Left cardiac atrium (tissue), 4 donors: ENCODE measurements around the gene EIF2AK3. TPM values are rescaled to one million over a fixed set of nuclear protein-coding genes. Genes with fewer than 3 reads are reported as not detected.
A peak's percentile ranks its signal among the peaks of the same experiment; 100 is the strongest.
"Not testable (repeated sequence)": the region's sequence is repeated elsewhere in the genome, so short reads cannot be mapped to it uniquely, and the experiment has no call there.

Experiments used
- ATAC-seq, 2 donors: fragments of 200-7000 bp; cut with Tn5 transposase; one replicate each; pipeline ENCODE4 v1.9.1; 2020; ENCODE audit warnings: mild to moderate bottlenecking in 2 of 2, moderate library complexity in 2 of 2
- DNase-seq: peaks from one replicate; pipeline ENCODE4 v3.0.0-alpha.2; 2020
- intact Hi-C, 2 donors: fragments of 100-400 bp; cut with DNase I; formaldehyde crosslinking; loops; one replicate each; pipeline versions ENCODE4 v1.14.1 to v1.15.1; 2022 to 2023
- total RNA-seq, 2 donors: library from RNA; stranded (reverse); fragmentation: NEBNext Ultra II Directional; extraction: Animal tissue kit (Norgen Biotek cat#: 25700); gene quantifications; one replicate each; pipeline ENCODE4 v1.2.1, GENCODE V29; 2021
- donor health status: DM: no; HTN: yes; CAD: no.
- donor health status: DM: no; HTN: yes; CAD: no; lungs with severe emphysema.
- donor health status: DM: yes; HTN: yes; CAD: no.
- donor health status: Dilated cardiomyopathy.

Gene EIF2AK3
- total RNA-seq, 2 donors from 2014 or later, result 7.9 to 13.6 TPM

DNA sequence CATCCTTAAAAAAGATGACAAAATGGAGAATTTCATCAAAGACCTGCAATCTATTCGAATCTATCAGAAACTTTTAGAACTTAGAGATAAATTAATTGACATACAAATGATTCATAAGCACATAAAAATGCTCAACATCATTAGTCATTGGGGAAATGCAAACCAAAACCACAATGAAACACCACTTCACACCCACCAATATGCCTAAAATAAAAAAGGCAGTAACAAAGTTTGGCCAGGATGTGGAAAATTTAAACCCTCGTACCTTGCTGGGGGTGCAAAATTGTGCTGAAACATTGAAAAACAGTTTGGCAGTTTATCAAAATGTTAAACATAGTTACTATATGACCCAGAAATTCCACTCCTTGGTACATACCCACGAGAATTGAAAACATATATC is 11.5 kb upstream of the EIF2AK3 start:
- ATAC-seq (no peak), DNase-seq (no peak)
- intact Hi-C loops, result no loop called here

DNA sequence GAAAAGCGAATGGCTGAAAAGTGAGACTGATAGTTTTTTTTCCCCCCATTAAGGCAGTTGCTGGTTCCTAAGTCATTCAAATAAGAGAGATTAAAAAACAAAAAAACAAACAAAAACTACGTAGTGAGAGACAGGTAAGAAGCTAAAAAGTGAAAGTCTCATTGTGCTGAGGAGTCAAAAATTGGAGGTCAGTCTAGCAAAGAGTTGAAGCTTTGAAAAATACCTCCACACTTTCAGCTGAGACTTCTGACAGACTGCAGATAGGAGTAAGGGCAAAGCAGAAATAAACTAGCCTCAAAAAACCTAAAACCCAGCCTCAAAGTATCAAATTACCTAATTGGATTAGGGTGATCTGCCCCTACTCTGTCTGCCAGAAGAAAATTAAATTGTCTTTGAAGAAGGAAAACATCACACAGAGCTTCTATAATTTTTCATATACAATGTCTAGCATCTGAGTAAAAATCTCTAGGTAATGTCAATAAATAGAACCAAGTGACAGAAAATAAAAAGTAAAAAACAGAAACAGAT is 10.9 kb upstream of the EIF2AK3 start:
- ATAC-seq, result no peak
- DNase-seq, result no peak
- intact Hi-C loops, result no loop called here

DNA sequence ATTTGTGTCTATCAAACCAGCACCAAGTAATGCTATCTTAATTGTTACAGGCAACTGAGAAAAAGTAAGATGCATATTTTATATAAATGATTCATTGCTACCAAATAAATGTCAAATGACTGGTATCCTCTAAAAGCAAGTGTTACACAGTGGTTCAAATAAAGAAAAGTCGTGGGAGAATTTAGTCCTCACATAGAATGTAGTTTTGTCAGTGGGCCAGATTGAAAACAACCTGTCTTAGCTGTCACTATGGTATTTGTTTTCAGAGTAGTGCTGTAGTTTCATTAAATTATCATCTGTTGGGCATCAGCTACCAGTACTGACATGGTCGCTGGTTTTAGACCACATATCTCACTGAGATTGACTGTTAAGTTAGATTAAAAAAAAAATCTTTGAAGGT is 10.2 kb upstream of the EIF2AK3 start:
- intact Hi-C loops, result no loop called here
- DNase-seq (no peak), ATAC-seq (no peak)

DNA sequence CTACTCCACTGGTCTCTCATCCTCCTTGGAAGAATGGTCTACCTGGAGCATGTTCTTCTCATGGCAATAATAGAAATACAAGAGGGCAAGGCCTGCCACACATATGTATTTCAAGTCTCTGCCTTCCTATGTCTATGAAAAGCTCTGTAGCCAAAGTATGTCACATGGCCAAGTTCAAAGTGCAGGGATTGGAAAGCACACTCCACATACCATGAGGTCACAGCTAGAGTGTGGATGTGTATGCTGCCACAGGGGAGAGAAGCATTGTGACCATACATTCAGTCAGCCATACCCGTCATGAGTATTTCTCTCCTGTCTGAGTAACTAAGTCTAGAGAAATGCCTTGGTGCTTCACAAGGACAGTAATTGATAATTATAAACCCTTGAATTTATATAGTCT is 8.8 kb upstream of the EIF2AK3 start:
- no peak for DNase-seq
- intact Hi-C loops, result no loop called here
- no peak for ATAC-seq

DNA sequence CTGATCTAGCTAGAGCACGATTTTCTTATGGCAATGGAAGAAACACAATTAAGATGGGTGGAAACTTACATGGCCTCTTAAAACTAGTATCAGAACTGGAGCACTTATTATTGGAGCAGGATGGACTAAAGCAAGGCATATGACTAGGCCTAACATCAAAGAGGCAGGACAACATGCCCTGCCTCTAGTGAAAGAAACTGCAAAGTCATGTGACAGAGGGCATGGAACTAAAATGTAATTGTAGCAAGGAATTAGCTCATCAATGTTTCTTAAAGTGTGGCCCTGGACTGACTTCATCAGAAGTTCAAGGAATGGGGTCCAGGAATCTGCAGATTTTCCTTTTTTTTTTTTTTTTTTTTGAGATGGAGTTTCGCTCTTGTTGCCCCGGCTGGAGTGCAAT is 5.3 kb upstream of the EIF2AK3 start:
- intact Hi-C loops, result no loop called here
- DNase-seq (no peak), ATAC-seq (no peak)

DNA sequence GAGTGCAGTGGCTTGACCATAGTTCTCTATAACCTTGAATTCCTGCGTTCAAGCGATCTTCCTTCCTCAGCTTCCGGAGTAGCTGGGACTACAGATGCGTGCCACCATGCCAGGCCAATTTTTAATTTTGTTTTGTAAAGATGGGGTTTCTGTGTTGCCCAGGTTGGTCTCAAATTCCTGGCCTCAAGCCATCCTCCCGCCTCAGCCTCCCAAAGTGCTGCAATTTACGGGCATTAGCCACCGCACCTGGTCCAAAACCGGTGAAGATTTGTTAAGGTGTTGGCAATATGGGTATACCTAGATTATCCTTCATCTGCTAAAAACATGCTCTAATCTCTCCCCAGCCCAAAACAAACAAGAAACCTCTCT is 1.3 kb upstream of the EIF2AK3 start:
- intact Hi-C loops, result no loop called here

DNA sequence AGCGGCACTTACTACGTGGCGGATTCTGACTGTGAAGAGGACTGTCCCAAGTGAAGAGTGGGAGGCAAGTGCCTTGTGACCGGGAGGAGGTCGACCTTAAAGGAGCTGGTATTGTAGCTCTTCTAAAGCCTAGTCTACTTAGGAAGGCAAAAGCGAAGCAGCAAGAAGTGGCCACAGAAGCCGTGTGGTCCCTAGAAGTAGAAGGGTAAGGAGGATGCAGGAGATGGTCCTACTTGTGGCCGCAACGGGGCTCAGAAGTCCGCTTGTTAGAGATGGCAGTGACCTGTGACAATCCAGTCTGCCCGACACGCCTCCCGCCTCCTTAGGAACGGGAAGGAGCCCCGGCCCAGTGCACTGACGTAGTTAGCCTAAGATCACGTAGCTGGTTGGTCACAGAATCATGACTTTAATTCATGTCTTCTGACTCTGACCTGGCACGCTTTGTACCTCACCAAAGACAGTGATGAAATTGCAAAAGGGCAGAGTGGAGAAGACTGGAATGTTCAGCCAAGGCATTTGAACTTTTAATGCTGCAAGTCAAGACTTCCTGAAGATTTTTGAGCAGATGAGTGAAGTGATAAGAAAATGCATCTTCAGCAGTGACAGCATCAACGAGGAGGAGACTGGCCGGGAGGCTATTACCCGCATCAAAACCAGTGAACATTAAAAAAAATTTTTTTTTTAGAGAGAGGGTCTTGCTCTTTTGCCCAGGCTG is 749 bp upstream of the EIF2AK3 start:
- peak; percentile 95 for DNase-seq
- intact Hi-C loops, result no loop called here
- peak; percentile 71 to 84 for ATAC-seq

More for the DNA sequence above, 1.3 kb upstream of the EIF2AK3 start:
- DNase-seq (no peak), ATAC-seq (no peak)

DNA sequence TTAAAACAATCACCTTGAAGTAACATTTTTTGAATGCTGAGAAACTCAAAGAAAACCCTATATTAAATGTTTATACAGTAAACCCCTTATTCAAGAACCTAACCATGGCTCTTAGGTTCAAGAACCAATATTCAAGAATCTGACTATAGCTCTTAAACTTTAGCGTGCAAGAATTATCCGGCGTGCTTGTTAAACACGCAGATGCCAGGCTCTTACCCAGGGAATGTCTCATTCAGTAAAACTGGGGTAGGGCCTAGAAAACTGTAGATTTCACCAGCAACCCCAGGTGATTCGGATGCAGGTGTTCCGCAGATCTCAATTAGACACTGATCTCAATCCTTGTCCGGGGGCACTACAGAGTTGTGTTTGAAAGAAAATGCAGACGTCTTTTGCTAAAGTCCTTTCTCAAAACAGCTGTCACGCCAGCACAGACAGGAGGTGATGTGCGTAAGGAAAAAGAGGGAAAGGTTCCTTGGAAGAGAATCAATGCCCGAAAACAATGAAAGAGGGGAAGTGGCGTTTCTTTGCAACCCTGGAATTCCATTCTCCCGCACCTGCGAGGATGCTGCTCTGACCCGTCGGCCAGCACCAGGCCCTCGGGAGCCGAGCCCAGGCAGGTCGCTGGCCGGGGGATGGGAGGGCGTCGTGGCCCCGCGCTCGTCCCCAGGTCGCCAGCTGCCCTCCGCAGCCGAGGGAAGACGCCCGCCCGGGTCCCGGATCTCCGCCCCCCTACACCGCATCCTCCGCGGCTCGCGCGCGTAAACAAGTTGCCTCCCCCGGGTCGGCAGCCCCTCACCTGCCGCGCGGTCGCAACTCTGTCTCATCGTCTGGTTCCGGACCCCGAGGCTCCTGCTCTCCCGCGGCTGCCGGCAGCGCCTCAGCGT is 851 bp downstream of the EIF2AK3 start:
- DNase-seq (peak; percentile 50), ATAC-seq (peak; percentile 0 to 1)
- intact Hi-C loops, result no loop called here

DNA sequence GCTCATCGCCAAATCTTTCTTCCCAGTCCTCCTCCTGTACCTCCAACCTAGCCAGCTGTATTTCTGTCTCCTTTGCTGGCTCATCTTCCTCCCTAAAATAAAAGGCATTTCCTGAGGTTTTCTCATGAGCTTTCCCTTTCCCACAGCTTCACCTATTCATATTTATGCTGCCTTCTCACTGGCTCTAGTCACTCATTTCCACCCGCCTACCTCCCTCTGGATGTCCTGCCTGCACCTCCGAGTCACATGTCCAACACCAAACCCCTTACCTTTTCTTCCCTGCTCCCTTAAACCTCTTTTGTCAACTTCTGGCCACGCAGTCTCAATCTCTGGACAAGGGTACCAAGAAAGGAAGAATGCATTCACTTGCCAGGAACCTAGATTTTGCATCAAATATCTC is 2.8 kb downstream of the EIF2AK3 start:
- no peak for ATAC-seq
- no peak for DNase-seq
- intact Hi-C loops, result no loop called here

DNA sequence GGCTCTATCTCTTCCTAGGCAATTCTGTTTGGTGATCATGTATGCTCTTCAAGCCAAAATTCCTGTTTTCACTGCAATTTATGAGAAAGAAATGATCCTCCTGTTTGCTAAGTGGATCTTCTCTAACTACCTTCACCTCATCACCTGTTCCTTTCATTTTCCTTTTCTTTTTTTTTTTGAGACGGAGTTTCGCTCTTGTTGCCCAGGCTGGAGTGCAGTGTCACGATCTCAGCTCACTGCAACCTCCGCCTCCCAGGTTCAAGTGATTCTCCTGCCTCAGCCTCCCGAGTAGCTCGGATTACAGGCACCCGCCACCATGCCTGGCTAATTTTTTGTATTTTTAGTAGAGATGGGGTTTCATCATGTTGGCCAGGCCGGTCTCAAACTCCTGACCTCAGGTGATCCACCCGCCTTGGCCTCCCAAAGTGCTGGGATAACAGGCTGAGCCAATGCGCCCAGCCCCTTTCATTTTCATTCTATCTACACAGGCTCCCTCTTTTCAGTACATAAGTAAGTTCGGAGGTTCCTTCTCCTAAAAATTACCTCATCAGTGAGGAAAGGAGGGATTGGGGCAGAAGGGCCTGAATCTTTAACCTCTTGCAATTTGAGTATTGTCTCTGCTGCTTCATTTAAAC is 3.3 kb downstream of the EIF2AK3 start:
- ATAC-seq, DNase-seq, intact Hi-C loops: not testable (repeated sequence)

DNA sequence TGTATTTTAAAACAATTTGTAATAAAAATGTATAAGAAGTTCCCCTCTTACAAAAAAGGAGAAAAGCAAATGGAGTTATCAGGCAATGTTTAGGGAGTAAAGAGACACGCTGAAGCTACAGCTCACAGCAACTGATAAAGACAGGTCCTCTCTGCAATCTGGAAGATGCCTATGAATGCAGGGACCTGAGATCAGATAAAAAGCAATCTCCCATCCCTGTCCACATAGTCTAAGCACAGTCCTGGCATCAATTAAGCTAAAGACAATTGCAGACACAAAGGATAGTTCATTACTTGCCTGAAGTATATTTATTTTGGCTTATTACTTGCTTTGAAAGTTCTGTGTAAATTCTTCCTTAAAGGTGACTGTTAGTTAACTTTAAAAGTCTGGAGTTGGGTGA is 5.0 kb downstream of the EIF2AK3 start:
- DNase-seq (no peak), ATAC-seq (no peak)
- intact Hi-C loops, result no loop called here

DNA sequence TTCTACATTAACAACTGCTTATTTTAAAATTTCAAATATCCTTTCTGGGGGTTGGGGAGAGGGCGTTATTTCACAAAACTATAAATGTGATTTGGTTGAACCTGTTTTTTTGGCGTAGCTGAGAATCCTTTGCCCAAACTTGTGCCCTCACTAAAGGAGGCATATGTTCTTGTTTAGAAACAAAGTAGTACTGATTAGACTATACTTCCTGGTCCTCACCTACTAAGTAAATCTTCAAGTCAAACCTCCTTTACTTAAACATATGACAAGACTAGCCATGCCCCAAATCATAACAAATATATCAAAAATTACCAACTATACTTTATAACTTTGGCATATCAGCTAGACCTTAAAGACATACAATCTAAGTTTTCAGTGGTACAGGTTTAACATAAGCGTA is 5.8 kb downstream of the EIF2AK3 start:
- intact Hi-C loops, result no loop called here
- no peak for ATAC-seq
- DNase-seq, result no peak

DNA sequence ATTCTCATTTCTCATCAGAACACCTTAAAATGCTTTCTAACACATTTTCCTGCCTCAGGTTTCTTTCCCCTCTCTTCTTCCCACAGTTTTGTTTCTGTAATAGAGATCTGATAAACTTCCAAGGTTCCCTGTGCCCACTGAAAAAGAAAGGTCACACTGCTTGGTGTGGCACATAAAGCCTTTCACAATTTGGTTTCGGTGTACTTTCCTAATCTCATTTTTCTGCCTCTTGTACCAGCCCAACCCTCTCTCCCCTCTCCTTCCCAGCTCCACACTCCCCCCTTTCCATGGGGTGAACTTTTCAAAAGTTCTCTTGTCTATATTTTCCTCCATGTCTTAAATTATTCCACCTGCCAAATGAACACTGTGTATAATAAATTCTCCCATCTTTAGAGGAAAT is 7.2 kb downstream of the EIF2AK3 start:
- no peak for ATAC-seq
- intact Hi-C loops, result no loop called here
- DNase-seq, result no peak

DNA sequence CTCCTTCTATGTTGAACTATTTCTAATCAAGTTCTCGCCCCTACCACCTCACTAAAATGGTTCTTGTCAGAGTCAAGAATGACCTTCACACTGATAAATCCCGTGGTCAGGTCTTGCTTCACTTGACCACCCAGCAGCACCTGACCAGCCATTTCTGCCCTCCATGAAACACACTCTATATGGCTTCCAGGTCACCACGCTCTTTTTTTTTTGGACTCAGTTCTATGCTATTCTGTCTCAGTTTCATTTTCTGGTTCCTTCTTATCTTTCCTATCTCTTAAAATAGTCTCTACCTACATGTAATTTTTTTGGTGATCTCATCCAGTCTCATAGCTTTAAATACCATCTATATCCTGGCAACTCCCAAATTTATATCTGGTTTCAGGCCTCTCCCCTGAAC is 11.4 kb downstream of the EIF2AK3 start:
- no peak for ATAC-seq

DNA sequence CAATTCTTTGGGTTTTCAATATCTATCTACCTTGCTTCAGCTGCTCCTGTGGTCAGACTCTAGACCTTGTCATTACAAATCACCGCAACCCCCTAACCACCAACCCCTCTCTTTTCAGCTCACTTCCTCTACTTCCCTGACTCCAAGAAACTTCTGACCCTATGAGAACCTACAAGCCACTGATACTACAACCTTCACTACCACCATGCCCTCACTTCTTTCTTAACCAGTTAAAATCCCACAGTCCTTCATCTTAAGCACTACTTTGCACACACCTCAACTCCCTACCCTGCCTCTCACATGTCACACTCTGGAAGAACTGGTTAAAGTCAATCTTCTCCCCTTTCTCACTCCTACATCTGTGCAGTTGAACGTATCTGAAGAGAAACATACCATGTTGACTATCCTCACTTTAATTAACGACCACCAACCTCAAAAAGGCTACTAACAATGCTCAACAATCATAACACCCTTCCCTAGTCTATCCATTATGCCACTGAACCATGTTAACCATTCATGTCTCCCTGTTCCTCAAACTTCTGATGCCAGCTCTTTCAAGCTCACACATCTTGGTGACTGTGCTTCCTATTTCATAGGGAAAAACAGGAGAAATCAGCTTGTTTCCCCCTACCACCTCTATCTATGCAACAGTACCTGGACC is 12.6 kb downstream of the EIF2AK3 start:
- no peak for DNase-seq
- intact Hi-C loops, result no loop called here
- no peak for ATAC-seq

More for the DNA sequence above, 11.4 kb downstream of the EIF2AK3 start:
- no peak for DNase-seq
- intact Hi-C loops, result no loop called here

DNA sequence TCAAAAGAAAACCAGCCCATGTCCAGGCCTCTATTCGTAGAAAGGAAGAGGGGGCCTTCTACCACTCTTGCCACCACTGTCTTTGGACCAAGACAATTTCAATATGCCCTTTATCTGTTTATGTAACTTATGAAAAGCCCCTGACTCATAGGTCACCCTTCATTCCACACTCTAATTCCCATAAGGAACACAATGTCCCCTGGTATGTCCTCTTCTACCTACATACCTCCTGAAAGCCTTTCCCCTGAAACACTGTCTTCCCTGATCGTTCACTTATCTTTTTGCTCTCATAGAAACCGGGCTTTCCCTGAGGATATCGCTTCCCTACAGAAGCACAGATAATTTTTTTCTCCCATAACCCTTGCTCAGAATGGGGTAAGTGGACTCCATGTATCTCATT is 13.3 kb downstream of the EIF2AK3 start:
- intact Hi-C loops, result no loop called here
- ATAC-seq, result no peak

DNA sequence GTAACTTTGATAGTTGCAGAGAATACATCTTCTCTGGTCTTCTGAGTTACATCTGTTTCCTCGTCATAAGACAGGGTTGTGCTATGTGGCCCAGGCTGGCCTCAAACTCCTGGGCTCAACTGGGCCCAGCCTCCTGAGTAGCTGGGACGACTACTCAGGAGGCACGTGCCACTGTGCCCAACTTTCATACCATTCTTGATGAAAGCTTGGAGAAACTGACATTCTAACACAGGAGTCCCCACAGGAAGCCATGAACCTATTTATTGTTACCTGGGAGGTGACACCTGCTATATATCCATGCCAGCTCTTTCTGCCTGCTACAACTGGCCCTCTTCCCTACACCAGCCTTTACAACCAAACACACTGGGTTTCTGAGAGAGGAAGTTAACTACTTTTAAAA is 19.1 kb downstream of the EIF2AK3 start:
- intact Hi-C loops, result no loop called here
- no peak for ATAC-seq
- DNase-seq, result no peak

More for the DNA sequence above, 13.3 kb downstream of the EIF2AK3 start:
- no peak for DNase-seq

DNA sequence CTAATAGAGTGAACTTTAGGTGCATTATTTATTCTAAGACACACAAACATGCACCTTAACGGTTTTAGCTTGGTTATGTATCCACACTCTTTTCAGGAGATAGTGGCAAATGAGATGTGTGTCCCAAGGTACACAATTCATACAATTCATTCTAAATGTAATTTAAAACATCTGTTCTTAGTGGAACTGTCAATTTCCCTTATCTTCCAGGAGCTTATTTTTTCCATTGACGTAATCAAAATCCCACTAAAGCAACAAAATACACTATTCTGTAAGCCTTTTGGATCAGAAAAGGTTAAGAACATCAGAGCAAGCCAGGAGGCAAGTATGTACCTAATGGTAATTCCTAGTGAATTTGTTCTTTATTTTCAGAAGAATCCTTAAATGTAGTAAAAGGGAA is 19.8 kb downstream of the EIF2AK3 start:
- ATAC-seq, result no peak
- no peak for DNase-seq
- intact Hi-C loops, result no loop called here

DNA sequence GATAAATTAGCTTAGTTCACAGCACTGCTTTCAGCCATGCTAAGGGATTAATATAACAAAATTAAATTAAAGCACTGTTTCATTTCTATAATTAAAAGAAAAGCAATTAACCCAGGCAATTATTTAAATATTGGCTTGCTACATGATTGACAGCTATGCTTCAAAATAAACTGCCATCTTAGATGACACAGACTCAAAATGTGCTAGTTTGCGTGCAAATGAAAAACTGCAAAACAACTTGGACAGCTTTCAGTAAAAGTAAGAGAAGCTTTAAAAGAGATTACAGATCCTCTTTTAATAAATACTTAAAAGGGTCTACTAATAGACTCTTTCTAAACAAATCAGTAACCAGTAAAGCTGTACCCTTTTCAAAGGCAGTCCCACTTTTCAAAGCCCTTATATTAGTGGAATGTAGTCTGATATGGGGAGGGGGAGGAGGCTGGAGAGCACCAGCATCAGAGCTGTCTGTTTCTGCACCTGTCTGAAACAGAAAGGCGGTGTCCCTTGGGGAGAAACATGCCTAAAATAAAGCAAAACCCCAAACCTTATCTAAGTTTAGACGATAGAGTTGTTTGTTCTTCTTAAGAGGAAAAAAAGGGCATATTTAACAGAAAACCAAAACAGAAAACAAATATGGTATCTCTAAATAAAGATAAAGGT is 20.8 kb downstream of the EIF2AK3 start:
- ATAC-seq (no peak), DNase-seq (no peak)
- intact Hi-C loops, result no loop called here
